ENCODE data around the gene KIAA2012.

KIAA2012 gene

GRCh38 chr2:202104286-202104870, 31.3 kb downstream of the KIAA2012 start:
- Histone ChIP-seq H3K27ac (ENCODE audit: low read depth, low read length) (no peak overlapping the region), H3K4me3 (ENCODE audit: low read depth, low read length) (no peak overlapping the region), H3K36me3 (ENCODE audit: control insufficient read depth, insufficient read depth, low read length) (no peaks in the 10 kb centered on the region), H3K9ac (ENCODE audit: low read length) (no peak overlapping the region), H3K4me1 (ENCODE audit: control insufficient read depth, insufficient read depth, low read length) (peaks cover 32% of the 10 kb centered on the region), H3K9me3 (ENCODE audit: control insufficient read depth, insufficient read depth, low read depth, low read length) (no peaks in the 10 kb centered on the region), H3K27me3 (ENCODE audit: control insufficient read depth, insufficient read depth, low read length) (no peaks in the 10 kb centered on the region)

DNA sequence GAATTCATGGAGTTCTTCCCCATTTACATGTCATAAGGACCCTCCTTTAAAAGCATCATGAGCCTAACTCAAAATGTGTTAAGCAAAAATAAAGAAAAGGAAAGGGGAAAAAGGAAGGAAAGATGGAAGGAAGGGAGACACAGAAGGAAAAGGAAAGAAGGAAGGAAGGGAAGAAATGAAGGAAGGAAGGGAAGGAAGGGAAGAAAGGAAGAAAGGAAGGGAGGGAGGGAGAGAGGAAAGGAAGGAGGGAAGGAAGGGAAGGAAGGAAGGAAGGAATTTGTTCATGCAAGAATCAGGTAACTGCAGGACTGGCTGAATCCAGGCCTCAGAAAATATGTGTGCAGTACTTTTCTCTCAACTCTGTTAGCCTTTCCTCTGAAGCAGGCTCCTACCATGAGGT, 32.0 kb downstream of the KIAA2012 start:
- no peak overlapping the region for H3K9ac ChIP-seq (ENCODE audit: low read length)
- H3K9me3 ChIP-seq (ENCODE audit: control insufficient read depth, insufficient read depth, low read depth, low read length), result no peaks in the 10 kb centered on the region
- no peak overlapping the region for H3K4me3 ChIP-seq (ENCODE audit: low read depth, low read length)
- no peak overlapping the region for H3K27ac ChIP-seq (ENCODE audit: low read depth, low read length)
- no peaks in the 10 kb centered on the region for H3K27me3 ChIP-seq (ENCODE audit: control insufficient read depth, insufficient read depth, low read length)
- peaks cover 31% of the 10 kb centered on the region for H3K4me1 ChIP-seq (ENCODE audit: control insufficient read depth, insufficient read depth, low read length)
- no peaks in the 10 kb centered on the region for H3K36me3 ChIP-seq (ENCODE audit: control insufficient read depth, insufficient read depth, low read length)

- Histone ChIP-seq H3K4me3 (ENCODE audit: low read depth, low read length) (no peak overlapping the region), H3K36me3 (ENCODE audit: control insufficient read depth, insufficient read depth, low read length) (no peaks in the 10 kb centered on the region), H3K27ac (ENCODE audit: low read depth, low read length) (no peak overlapping the region), H3K27me3 (ENCODE audit: control insufficient read depth, insufficient read depth, low read length) (no peaks in the 10 kb centered on the region), H3K9me3 (ENCODE audit: control insufficient read depth, insufficient read depth, low read depth, low read length) (no peaks in the 10 kb centered on the region), H3K4me1 (ENCODE audit: control insufficient read depth, insufficient read depth, low read length) (peaks cover 26% of the 10 kb centered on the region), H3K9ac (ENCODE audit: low read length) (no peak overlapping the region)
Measured at GRCh38 chr2:202108345-202108744, 35.3 kb downstream of the KIAA2012 start.

GRCh38 chr2:202109139-202109736, 36.2 kb downstream of the KIAA2012 start:
- H3K27ac ChIP-seq (ENCODE audit: low read depth, low read length), result no peak overlapping the region
- H3K27me3 ChIP-seq (ENCODE audit: control insufficient read depth, insufficient read depth, low read length), result no peaks in the 10 kb centered on the region
- H3K9ac ChIP-seq (ENCODE audit: low read length), result no peak overlapping the region
- peaks cover 31% of the 10 kb centered on the region for H3K4me1 ChIP-seq (ENCODE audit: control insufficient read depth, insufficient read depth, low read length)
- H3K9me3 ChIP-seq (ENCODE audit: control insufficient read depth, insufficient read depth, low read depth, low read length), result no peaks in the 10 kb centered on the region
- H3K36me3 ChIP-seq (ENCODE audit: control insufficient read depth, insufficient read depth, low read length), result no peaks in the 10 kb centered on the region
- H3K4me3 ChIP-seq (ENCODE audit: low read depth, low read length), result no peak overlapping the region

- H3K4me3 ChIP-seq (ENCODE audit: low read depth, low read length), result no peak overlapping the region
- H3K36me3 ChIP-seq (ENCODE audit: control insufficient read depth, insufficient read depth, low read length), result no peaks in the 10 kb centered on the region
- H3K27ac ChIP-seq (ENCODE audit: low read depth, low read length), result no peak overlapping the region
- no peaks in the 10 kb centered on the region for H3K9me3 ChIP-seq (ENCODE audit: control insufficient read depth, insufficient read depth, low read depth, low read length)
- no peak overlapping the region for H3K9ac ChIP-seq (ENCODE audit: low read length)
- H3K27me3 ChIP-seq (ENCODE audit: control insufficient read depth, insufficient read depth, low read length), result no peaks in the 10 kb centered on the region
- peaks cover 31% of the 10 kb centered on the region for H3K4me1 ChIP-seq (ENCODE audit: control insufficient read depth, insufficient read depth, low read length)
Measured at GRCh38 chr2:202109737-202110184, 36.7 kb downstream of the KIAA2012 start.

GRCh38 chr2:202110491-202110890, 37.4 kb downstream of the KIAA2012 start:
- H3K36me3 ChIP-seq (ENCODE audit: control insufficient read depth, insufficient read depth, low read length), result no peaks in the 10 kb centered on the region
- no peak overlapping the region for H3K9ac ChIP-seq (ENCODE audit: low read length)
- H3K4me1 ChIP-seq (ENCODE audit: control insufficient read depth, insufficient read depth, low read length), result peaks cover 26% of the 10 kb centered on the region
- no peak overlapping the region for H3K4me3 ChIP-seq (ENCODE audit: low read depth, low read length)
- H3K27ac ChIP-seq (ENCODE audit: low read depth, low read length), result no peak overlapping the region
- H3K27me3 ChIP-seq (ENCODE audit: control insufficient read depth, insufficient read depth, low read length), result no peaks in the 10 kb centered on the region
- no peaks in the 10 kb centered on the region for H3K9me3 ChIP-seq (ENCODE audit: control insufficient read depth, insufficient read depth, low read depth, low read length)

- Histone ChIP-seq H3K9ac (ENCODE audit: low read length) (no peak overlapping the region), H3K9me3 (ENCODE audit: control insufficient read depth, insufficient read depth, low read depth, low read length) (peaks cover 4% of the 10 kb centered on the region; the same call in 1 of the 2 replicates), H3K27ac (ENCODE audit: low read depth, low read length) (no peak overlapping the region), H3K36me3 (ENCODE audit: control insufficient read depth, insufficient read depth, low read length) (no peaks in the 10 kb centered on the region), H3K4me3 (ENCODE audit: low read depth, low read length) (no peak overlapping the region), H3K4me1 (ENCODE audit: control insufficient read depth, insufficient read depth, low read length) (peaks cover 21% of the 10 kb centered on the region; the same call in 1 of the 2 replicates), H3K27me3 (ENCODE audit: control insufficient read depth, insufficient read depth, low read length) (no peaks in the 10 kb centered on the region)
Measured at GRCh38 chr2:202112041-202112440, 39.0 kb downstream of the KIAA2012 start.

DNA sequence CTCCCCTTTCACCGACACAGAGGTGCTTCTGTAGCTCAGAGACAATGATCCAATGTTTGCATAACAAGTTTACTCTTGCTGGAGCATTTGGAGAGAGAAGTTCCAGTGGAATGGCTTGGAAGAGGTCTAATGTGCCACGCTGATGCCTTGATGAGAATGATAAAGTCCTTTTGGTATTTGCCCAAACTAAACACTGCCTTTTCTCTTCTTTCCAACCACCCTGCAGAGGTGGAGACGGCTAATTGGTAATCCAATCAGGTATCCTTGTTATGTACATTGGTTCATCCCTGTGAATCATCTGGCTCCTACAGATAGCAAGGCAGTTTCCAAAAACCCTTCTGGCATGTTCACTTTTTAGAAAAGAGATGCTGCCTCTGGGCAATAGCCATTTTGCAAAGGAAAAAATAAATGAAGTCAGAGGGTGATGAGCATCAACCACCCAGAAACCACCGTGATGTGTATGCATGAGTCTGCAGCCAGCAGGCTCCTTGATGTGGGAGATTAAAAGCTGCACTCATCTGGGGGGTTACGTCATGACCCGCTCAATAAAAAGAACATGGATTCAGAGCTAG, 40.6 kb downstream of the KIAA2012 start:
- H3K9ac ChIP-seq (ENCODE audit: low read length), result no peak overlapping the region

GRCh38 chr2:202114291-202114690, 41.2 kb downstream of the KIAA2012 start:
- Histone ChIP-seq H3K27ac (ENCODE audit: low read depth, low read length) (no peak overlapping the region), H3K4me3 (ENCODE audit: low read depth, low read length) (no peak overlapping the region), H3K9me3 (ENCODE audit: control insufficient read depth, insufficient read depth, low read depth, low read length) (peaks cover 5% of the 10 kb centered on the region; the same call in 1 of the 2 replicates), H3K27me3 (ENCODE audit: control insufficient read depth, insufficient read depth, low read length) (no peaks in the 10 kb centered on the region), H3K9ac (ENCODE audit: low read length) (no peak overlapping the region), H3K36me3 (ENCODE audit: control insufficient read depth, insufficient read depth, low read length) (no peaks in the 10 kb centered on the region), H3K4me1 (ENCODE audit: control insufficient read depth, insufficient read depth, low read length) (peaks cover 21% of the 10 kb centered on the region; the same call in 1 of the 2 replicates)

More for the DNA sequence above, 40.6 kb downstream of the KIAA2012 start:
- Histone ChIP-seq H3K9me3 (ENCODE audit: control insufficient read depth, insufficient read depth, low read depth, low read length) (peaks cover 4% of the 10 kb centered on the region; the same call in 1 of the 2 replicates), H3K27me3 (ENCODE audit: control insufficient read depth, insufficient read depth, low read length) (no peaks in the 10 kb centered on the region), H3K4me3 (ENCODE audit: low read depth, low read length) (no peak overlapping the region), H3K36me3 (ENCODE audit: control insufficient read depth, insufficient read depth, low read length) (no peaks in the 10 kb centered on the region), H3K4me1 (ENCODE audit: control insufficient read depth, insufficient read depth, low read length) (peaks cover 21% of the 10 kb centered on the region; the same call in 1 of the 2 replicates), H3K27ac (ENCODE audit: low read depth, low read length) (no peak overlapping the region)

DNA sequence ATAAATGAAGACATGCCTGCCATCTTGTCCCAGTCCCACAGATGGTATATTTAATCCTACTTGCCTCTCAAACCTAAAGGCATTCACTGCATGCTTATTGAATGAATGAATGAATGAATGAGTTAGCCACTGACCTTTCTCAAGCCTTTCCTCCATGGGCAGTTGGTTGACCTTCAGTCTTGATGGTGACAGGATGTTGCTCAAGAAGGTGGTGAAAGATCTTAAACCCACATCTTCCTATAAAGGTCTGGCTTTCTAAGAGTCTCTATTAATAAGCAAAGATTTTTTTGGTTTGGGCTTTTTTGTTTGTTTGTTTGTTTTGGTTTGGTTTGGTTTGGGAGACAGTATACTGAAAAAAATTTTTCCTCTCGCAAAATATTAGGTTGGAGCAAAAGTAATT, 41.7 kb downstream of the KIAA2012 start:
- Histone ChIP-seq H3K9me3 (ENCODE audit: control insufficient read depth, insufficient read depth, low read depth, low read length) (peaks cover 9% of the 10 kb centered on the region; the same call in 1 of the 2 replicates), H3K4me1 (ENCODE audit: control insufficient read depth, insufficient read depth, low read length) (peaks cover 18% of the 10 kb centered on the region; the same call in 1 of the 2 replicates), H3K36me3 (ENCODE audit: control insufficient read depth, insufficient read depth, low read length) (no peaks in the 10 kb centered on the region), H3K27me3 (ENCODE audit: control insufficient read depth, insufficient read depth, low read length) (no peaks in the 10 kb centered on the region), H3K27ac (ENCODE audit: low read depth, low read length) (no peak overlapping the region), H3K9ac (ENCODE audit: low read length) (no peak overlapping the region), H3K4me3 (ENCODE audit: low read depth, low read length) (no peak overlapping the region)

GRCh38 chr2:202115479-202115971, 42.5 kb downstream of the KIAA2012 start:
- no peak overlapping the region for H3K4me3 ChIP-seq (ENCODE audit: low read depth, low read length)
- H3K9me3 ChIP-seq (ENCODE audit: control insufficient read depth, insufficient read depth, low read depth, low read length), result peaks cover 16% of the 10 kb centered on the region
- peaks cover 11% of the 10 kb centered on the region; the same call in 1 of the 2 replicates for H3K4me1 ChIP-seq (ENCODE audit: control insufficient read depth, insufficient read depth, low read length)
- H3K27ac ChIP-seq (ENCODE audit: low read depth, low read length), result no peak overlapping the region
- H3K27me3 ChIP-seq (ENCODE audit: control insufficient read depth, insufficient read depth, low read length), result no peaks in the 10 kb centered on the region
- no peak overlapping the region for H3K9ac ChIP-seq (ENCODE audit: low read length)
- no peaks in the 10 kb centered on the region for H3K36me3 ChIP-seq (ENCODE audit: control insufficient read depth, insufficient read depth, low read length)
